CD14-positive monocyte (primary cell): ENCODE results near the gene SIPA1. TPM values are rescaled to one million over a fixed set of nuclear protein-coding genes. Genes with fewer than 3 reads are reported as not detected.

Experiments used
- DNase-seq, 3 donors: peaks; one replicate each; pipeline ENCODE4 v3.0.0-alpha.2; 2011 to 2022
- H2AFZ ChIP-seq: 2 replicates; pipeline ENCODE4 v1.6.0; 2012; ENCODE audit warnings: mild to moderate bottlenecking, low read depth, low read length, inconsistent platforms; ENCODE audit not compliant: insufficient read depth, poor library complexity, severe bottlenecking
- H3K27ac ChIP-seq, 2 donors: 1 replicate in 1 of 2; 2 replicates in 1 of 2; pipeline ENCODE4 v1.5.1; 2012 to 2013; ENCODE audit warnings: low read length in 2 of 2, control low read depth in 1 of 2, inconsistent platforms in 1 of 2, low read depth in 1 of 2, mild to moderate bottlenecking in 1 of 2
- H3K27me3 ChIP-seq, 2 donors: one replicate each; pipeline versions ENCODE4 v1.6.0 to v1.6.1; 2011 to 2013; ENCODE audit warnings: low read length in 2 of 2; ENCODE audit not compliant: control insufficient read depth in 2 of 2, insufficient read depth in 2 of 2
- H3K36me3 ChIP-seq, 2 donors: replicated peaks in 1 of 2; 1 replicate in 1 of 2; 2 replicates in 1 of 2; pipeline versions ENCODE4 v1.5.1 to v1.6.1; 2012 to 2013; ENCODE audit warnings: low read length in 2 of 2, control low read depth in 1 of 2, inconsistent platforms in 1 of 2, mild to moderate bottlenecking in 1 of 2; ENCODE audit not compliant: insufficient read depth in 2 of 2, control insufficient read depth in 1 of 2
- H3K4me1 ChIP-seq, 2 donors: 1 replicate in 1 of 2; 2 replicates in 1 of 2; pipeline versions ENCODE4 v1.5.1 to v1.6.1; 2012 to 2013; ENCODE audit warnings: low read length in 2 of 2, control low read depth in 1 of 2, inconsistent platforms in 1 of 2, mild to moderate bottlenecking in 1 of 2, moderate library complexity in 1 of 2; ENCODE audit not compliant: insufficient read depth in 2 of 2, control insufficient read depth in 1 of 2
- H3K4me2 ChIP-seq: replicated peaks from 2 replicates; pipeline ENCODE3; 2012; ENCODE audit warnings: low read length, moderate library complexity, mild to moderate bottlenecking; ENCODE audit not compliant: poor library complexity, severe bottlenecking; ENCODE audit errors: extremely low read depth
- H3K4me3 ChIP-seq, 3 experiments: fragments of 200-600 bp in 1 of 3; sonication (generic) in 1 of 3; replicated peaks in 1 of 3; 1 replicate in 2 of 3; 2 replicates in 1 of 3; pipeline ENCODE4 v1.5.1; 2011 to 2013; ENCODE audit warnings: low read length in 3 of 3, mild to moderate bottlenecking in 3 of 3, control low read depth in 2 of 3, low read depth in 2 of 3, inconsistent platforms in 1 of 3, moderate library complexity in 1 of 3
- H3K79me2 ChIP-seq: 2 replicates; pipeline ENCODE4 v1.6.0; 2012; ENCODE audit warnings: mild to moderate bottlenecking, control low read depth, inconsistent platforms, low read length, moderate library complexity; ENCODE audit not compliant: insufficient read depth
- H3K9ac ChIP-seq: 2 replicates; pipeline ENCODE4 v1.6.0; 2017; ENCODE audit warnings: low read length, mild to moderate bottlenecking; ENCODE audit not compliant: insufficient read depth, poor library complexity, severe bottlenecking
- H3K9me3 ChIP-seq, 2 donors: replicated peaks in 1 of 2; 1 replicate in 1 of 2; 2 replicates in 1 of 2; pipeline versions ENCODE4 v1.5.1 to v1.6.1; 2012 to 2013; ENCODE audit warnings: low read length in 2 of 2, control low read depth in 1 of 2; ENCODE audit not compliant: control insufficient read depth in 1 of 2, insufficient read depth in 1 of 2
- H4K20me1 ChIP-seq: 2 replicates; pipeline ENCODE4 v1.6.0; 2012; ENCODE audit warnings: mild to moderate bottlenecking, low read length, control low read depth, moderate library complexity; ENCODE audit not compliant: insufficient read depth
- H3K27ac Mint-ChIP-seq, 7 donors: one replicate each; pipeline ENCODE4 v1.8.0; 2020; ENCODE audit warnings: mild to moderate bottlenecking in 7 of 7, mixed read lengths in 7 of 7, moderate library complexity in 6 of 7, inconsistent platforms in 2 of 7
- H3K27me3 Mint-ChIP-seq, 3 donors: one replicate each; pipeline ENCODE4 v1.8.0; 2021 to 2022; ENCODE audit warnings: low read depth in 3 of 3, mild to moderate bottlenecking in 3 of 3, mixed read lengths in 3 of 3, moderate library complexity in 3 of 3, inconsistent platforms in 1 of 3
- H3K36me3 Mint-ChIP-seq, 2 donors: one replicate each; pipeline ENCODE4 v1.8.0; 2020; ENCODE audit warnings: mixed read lengths in 2 of 2, inconsistent platforms in 1 of 2, mild to moderate bottlenecking in 1 of 2
- H3K4me1 Mint-ChIP-seq: one replicate; pipeline ENCODE4 v1.8.0; 2020; ENCODE audit warnings: mild to moderate bottlenecking, mixed read lengths
- H3K4me3 Mint-ChIP-seq, 2 donors: one replicate each; pipeline ENCODE4 v1.8.0; 2020; ENCODE audit warnings: mild to moderate bottlenecking in 2 of 2, mixed read lengths in 2 of 2, moderate library complexity in 1 of 2
- H3K9me3 Mint-ChIP-seq, 7 donors: one replicate each; pipeline ENCODE4 v1.8.0; 2020 to 2022; ENCODE audit warnings: mixed read lengths in 7 of 7, mild to moderate bottlenecking in 6 of 7, moderate library complexity in 6 of 7, inconsistent platforms in 2 of 7
- CTCF ChIP-seq: fragments of 200-600 bp; IDR thresholded peaks from one replicate; pipeline ENCODE4 v1.8.0; 2022; ENCODE audit warnings: antibody characterized with exemption, mild to moderate bottlenecking
- WGBS: methylation state at CpG from one replicate; pipeline ENCODE4 v1.1.5; 2013; ENCODE audit warnings: missing lambda C conversion rate; ENCODE audit not compliant: insufficient coverage; 5-methylcytosine and 5-hydroxymethylcytosine counted together
- intact Hi-C, 2 donors: fragments of 100-400 bp; cut with micrococcal nuclease; formaldehyde crosslinking; loops; one replicate each; pipeline versions ENCODE4 v1.15.0 to v1.15.1; 2023
- polyA plus RNA-seq, 3 donors: library from polyadenylated mRNA; depleted of rRNA in 1 of 3; unstranded in 2 of 3; stranded (reverse) in 1 of 3; fragments of 300-500 nt in 2 of 3; fragments of >200 nt in 1 of 3; fragmentation: Illumina TruSeq in 2 of 3; gene quantifications; 1 replicate in 2 of 3; 2 replicates in 1 of 3; pipeline ENCODE4 v1.2.3, GENCODE V29; 2012 to 2021

SIPA1 gene
- polyA plus RNA-seq, 3 donors, result 83.4 to 110 (median 86.5) TPM

GRCh38 chr11:65616575-65617001, 21.3 kb upstream of the SIPA1 start:
- H3K9ac ChIP-seq, result peak overlapping the region; percentile 92
- no peaks in the 10 kb centered on the region for H3K27me3 ChIP-seq
- no peak for DNase-seq
- Mint-ChIP-seq H3K4me3 (peak overlapping the region; percentile 82 to 93), H3K27ac (peak overlapping the region; percentile 60 to 95 (median 90)), H3K9me3 (peaks cover 0 to 1% (median 0%) of the 10 kb centered on the region in 7 donors), H3K4me1 (peaks cover 31% of the 10 kb centered on the region), H3K36me3 (peaks cover 38 to 66% of the 10 kb centered on the region in 2 donors), H3K27me3 (no peaks in the 10 kb centered on the region)
- 95% methylated on average over 7 of the region's 10 CpGs for WGBS
- intact Hi-C loops, result loop anchor here (5.0 to 10.0 kb wide), 2 partner anchors 36 to 72 kb away; no protein-coding TSS in a partner anchor
- H3K4me3 ChIP-seq, result peak overlapping the region; percentile 76 to 96 (median 79)
- no peak overlapping the region for H2AFZ ChIP-seq
- no peak for TF ChIP-seq CTCF
- no peaks in the 10 kb centered on the region for H3K9me3 ChIP-seq
- H3K27ac ChIP-seq, result peak overlapping the region in 1 of 2 donors; percentile 96
- H3K4me1 ChIP-seq, result peaks cover 30 to 42% of the 10 kb centered on the region in 2 donors
- H4K20me1 ChIP-seq, result peaks cover 82% of the 10 kb centered on the region
- H3K79me2 ChIP-seq, result peaks cover 84% of the 10 kb centered on the region
- H3K36me3 ChIP-seq, result peaks cover 50 to 53% of the 10 kb centered on the region in 2 donors
- peak overlapping the region; percentile 92 for H3K4me2 ChIP-seq

DNA sequence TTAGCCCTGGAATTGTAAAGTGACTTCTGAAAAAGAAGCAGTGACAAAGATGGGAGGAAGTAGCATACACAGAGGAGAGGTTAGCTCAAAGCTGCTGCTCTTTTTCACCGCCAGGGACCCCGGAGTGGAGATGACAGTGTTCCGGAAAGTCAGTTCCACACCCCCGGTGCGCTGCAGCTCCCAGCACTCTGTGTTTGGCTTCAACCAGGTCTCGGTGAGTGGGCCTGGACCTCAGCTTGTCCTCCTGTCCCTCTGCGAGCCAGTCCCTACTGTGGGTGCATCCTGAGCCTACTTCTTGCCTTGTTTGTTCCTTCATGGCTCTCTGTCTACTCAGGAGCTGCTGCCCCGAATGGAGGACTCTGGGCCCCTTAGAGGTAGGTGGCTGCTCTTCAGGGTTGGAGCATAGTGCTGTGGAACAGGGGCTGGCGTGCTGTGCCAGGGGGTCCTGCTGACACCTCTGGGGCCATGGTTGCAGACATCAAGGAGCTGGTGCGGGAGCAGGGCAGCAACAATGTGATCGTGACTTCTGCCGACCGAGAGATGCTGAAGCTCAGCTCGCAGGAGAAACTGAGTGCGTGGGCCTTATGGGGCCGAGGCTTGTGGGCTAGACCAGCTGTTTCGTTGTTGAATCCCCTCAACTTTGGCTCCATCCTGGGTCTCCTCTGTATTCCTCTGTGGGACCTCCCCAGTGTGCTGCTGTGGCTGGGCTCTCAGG, 20.6 kb upstream of the SIPA1 start:
- peak overlapping the region in 1 of 2 donors; percentile 48 for H3K4me3 Mint-ChIP-seq
- peaks cover 0 to 1% (median 0%) of the 10 kb centered on the region in 7 donors for H3K9me3 Mint-ChIP-seq
- TF ChIP-seq CTCF, result no peak
- peaks cover 57 to 58% of the 10 kb centered on the region in 2 donors for H3K36me3 ChIP-seq
- 96% methylated on average over 16 of the region's 17 CpGs for WGBS
- peak overlapping the region in 1 of 2 donors; percentile 96 for H3K27ac ChIP-seq
- intact Hi-C loops, result loop anchor here (5.0 to 10.0 kb wide), 2 partner anchors 35 to 72 kb away; no protein-coding TSS in a partner anchor
- peaks cover 39 to 70% of the 10 kb centered on the region in 2 donors for H3K36me3 Mint-ChIP-seq
- H3K27ac Mint-ChIP-seq, result peak overlapping the region in 5 of 7 donors; percentile 13 to 95 (median 89)
- H3K4me3 ChIP-seq, result peak overlapping the region in 1 of 3 experiments; percentile 96
- H3K4me2 ChIP-seq, result peak overlapping the region; percentile 92
- H2AFZ ChIP-seq, result no peak overlapping the region
- DNase-seq, result no peak
- H3K4me1 Mint-ChIP-seq, result peaks cover 24% of the 10 kb centered on the region
- peaks cover 22 to 35% of the 10 kb centered on the region in 2 donors for H3K4me1 ChIP-seq
- peak overlapping the region; percentile 92 for H3K9ac ChIP-seq
- no peaks in the 10 kb centered on the region for H3K27me3 ChIP-seq
- H4K20me1 ChIP-seq, result peaks cover 82% of the 10 kb centered on the region
- H3K27me3 Mint-ChIP-seq, result no peaks in the 10 kb centered on the region
- H3K79me2 ChIP-seq, result peaks cover 78% of the 10 kb centered on the region
- no peaks in the 10 kb centered on the region for H3K9me3 ChIP-seq
